Measurements from ENCODE around the gene EFNA2.
"Not testable (repeated sequence)": the region's sequence is repeated elsewhere in the genome, so short reads cannot be mapped to it uniquely, and the experiment has no call there.

Gene EFNA2

GRCh38 chr19:1285737-1286360 is at the start of gene EFNA2:
Gene EFNA2 (plus strand): TSS chr19:1285873. CDS start chr19:1286169, 296 bp downstream.
- DNase-seq (ENCODE audit: low read depth in 2 of 2), result no peak

- DNase-seq (ENCODE audit: low read depth in 2 of 2), result no peak
Observed at GRCh38 chr19:1236576-1236975, 49.1 kb upstream of the EFNA2 start.

GRCh38 chr19:1237027-1237659 is 48.5 kb upstream of the EFNA2 start:
- DNase-seq (ENCODE audit: low read depth in 2 of 2), result no peak

GRCh38 chr19:1237754-1238368 is 47.8 kb upstream of the EFNA2 start, which contains the start of gene CBARP:
Gene CBARP (minus strand): TSS chr19:1238005. CDS start chr19:1236100, 1,905 bp downstream.
- no peak for DNase-seq (ENCODE audit: low read depth in 2 of 2)

- no peak for DNase-seq (ENCODE audit: low read depth in 2 of 2)
Observed at GRCh38 chr19:1238369-1239303, 47.0 kb upstream of the EFNA2 start.

GRCh38 chr19:1239420-1239795 is 46.3 kb upstream of the EFNA2 start:
- no peak for DNase-seq (ENCODE audit: low read depth in 2 of 2)

- peak; percentile 82 to 89 for DNase-seq (ENCODE audit: low read depth in 2 of 2)
Observed at GRCh38 chr19:1239796-1240737, 45.6 kb upstream of the EFNA2 start.

GRCh38 chr19:1240925-1241324 is 44.7 kb upstream of the EFNA2 start:
- DNase-seq (ENCODE audit: low read depth in 2 of 2), result no peak

- DNase-seq (ENCODE audit: low read depth in 2 of 2), result peak; percentile 84 to 91
Observed at GRCh38 chr19:1241417-1242095, 44.1 kb upstream of the EFNA2 start, which contains the start of gene ATP5F1D. Gene ATP5F1D (plus strand): TSS chr19:1241751. CDS start chr19:1241851, 100 bp downstream.

- peak; percentile 76 to 83 for DNase-seq (ENCODE audit: low read depth in 2 of 2)
Observed at GRCh38 chr19:1243768-1244692, 41.6 kb upstream of the EFNA2 start.

- no peak for DNase-seq (ENCODE audit: low read depth in 2 of 2)
Observed at GRCh38 chr19:1244693-1245451, 40.8 kb upstream of the EFNA2 start.

GRCh38 chr19:1245494-1246264 is 40.0 kb upstream of the EFNA2 start:
- no peak for DNase-seq (ENCODE audit: low read depth in 2 of 2)

GRCh38 chr19:1246265-1247087 is 39.2 kb upstream of the EFNA2 start:
- not testable (repeated sequence) for DNase-seq (ENCODE audit: low read depth in 2 of 2)

GRCh38 chr19:1247748-1248138 is 37.9 kb upstream of the EFNA2 start:
- DNase-seq (ENCODE audit: low read depth in 2 of 2), result no peak

- DNase-seq (ENCODE audit: low read depth in 2 of 2), result no peak
Observed at GRCh38 chr19:1248139-1248785, 37.4 kb upstream of the EFNA2 start, which contains the start of gene MIDN. Gene MIDN (plus strand): TSS chr19:1248583. CDS start chr19:1250297, 1,714 bp downstream.

- peak in 1 of 2 donors; percentile 67 for DNase-seq (ENCODE audit: low read depth in 2 of 2)
Observed at GRCh38 chr19:1248786-1249297, 36.8 kb upstream of the EFNA2 start.
